EH (cell line): ENCODE data around the gene TCN2.
"Not testable (repeated sequence)": the region's sequence is repeated elsewhere in the genome, so short reads cannot be mapped to it uniquely, and the experiment has no call there.

Experiments used
- DNase-seq: peaks from one replicate; pipeline ENCODE4 v3.0.0-alpha.2; 2015; ENCODE audit warnings: low read depth

The TCN2 gene

GRCh38 chr22:30606455-30607299 lies at the start of gene TCN2:
Gene TCN2, plus strand, starts transcription at chr22:30607174. Its CDS starts 158 bp downstream, at chr22:30607332.
- peak; percentile 84 for DNase-seq

- DNase-seq = no peak
Measured at GRCh38 chr22:30557243-30557642, 49.7 kb upstream of the TCN2 start.

GRCh38 chr22:30559889-30560288 lies 47.1 kb upstream of the TCN2 start:
- no peak for DNase-seq

GRCh38 chr22:30560643-30561202 lies 46.3 kb upstream of the TCN2 start:
- not testable (repeated sequence) for DNase-seq

GRCh38 chr22:30561402-30562189 lies 45.4 kb upstream of the TCN2 start:
- peak; percentile 24 for DNase-seq

GRCh38 chr22:30562366-30562765 lies 44.6 kb upstream of the TCN2 start:
- DNase-seq = no peak

- DNase-seq = no peak
Measured at GRCh38 chr22:30564045-30564760, 42.8 kb upstream of the TCN2 start.

- no peak for DNase-seq
Measured at GRCh38 chr22:30564761-30565119, 42.2 kb upstream of the TCN2 start.

- DNase-seq = peak; percentile 75
Measured at GRCh38 chr22:30565341-30565740, 41.6 kb upstream of the TCN2 start.

- no peak for DNase-seq
Measured at GRCh38 chr22:30566125-30566524, 40.8 kb upstream of the TCN2 start.

- DNase-seq = not testable (repeated sequence)
Measured at GRCh38 chr22:30567277-30567676, 39.7 kb upstream of the TCN2 start.

GRCh38 chr22:30568137-30568805 lies 38.7 kb upstream of the TCN2 start:
- no peak for DNase-seq

GRCh38 chr22:30569674-30570202 lies 37.2 kb upstream of the TCN2 start:
- no peak for DNase-seq

GRCh38 chr22:30572210-30572609 lies 34.8 kb upstream of the TCN2 start:
- no peak for DNase-seq

- no peak for DNase-seq
Measured at GRCh38 chr22:30572840-30573593, 34.0 kb upstream of the TCN2 start.

- no peak for DNase-seq
Measured at GRCh38 chr22:30573594-30574094, 33.3 kb upstream of the TCN2 start.

- no peak for DNase-seq
Measured at GRCh38 chr22:30574095-30574981, 32.6 kb upstream of the TCN2 start, which contains the start of gene GAL3ST1. Gene GAL3ST1, minus strand, starts transcription at chr22:30574665. Its CDS starts 17,273 bp downstream, at chr22:30557392.

- peak; percentile 67 for DNase-seq
Measured at GRCh38 chr22:30574997-30575671, 31.8 kb upstream of the TCN2 start.

- no peak for DNase-seq
Measured at GRCh38 chr22:30575859-30576258, 31.1 kb upstream of the TCN2 start.
